Measurements from ENCODE around the gene ALKBH6.
A peak's percentile ranks its signal among the peaks of the same experiment; 100 is the strongest.

The ALKBH6 gene

DNA sequence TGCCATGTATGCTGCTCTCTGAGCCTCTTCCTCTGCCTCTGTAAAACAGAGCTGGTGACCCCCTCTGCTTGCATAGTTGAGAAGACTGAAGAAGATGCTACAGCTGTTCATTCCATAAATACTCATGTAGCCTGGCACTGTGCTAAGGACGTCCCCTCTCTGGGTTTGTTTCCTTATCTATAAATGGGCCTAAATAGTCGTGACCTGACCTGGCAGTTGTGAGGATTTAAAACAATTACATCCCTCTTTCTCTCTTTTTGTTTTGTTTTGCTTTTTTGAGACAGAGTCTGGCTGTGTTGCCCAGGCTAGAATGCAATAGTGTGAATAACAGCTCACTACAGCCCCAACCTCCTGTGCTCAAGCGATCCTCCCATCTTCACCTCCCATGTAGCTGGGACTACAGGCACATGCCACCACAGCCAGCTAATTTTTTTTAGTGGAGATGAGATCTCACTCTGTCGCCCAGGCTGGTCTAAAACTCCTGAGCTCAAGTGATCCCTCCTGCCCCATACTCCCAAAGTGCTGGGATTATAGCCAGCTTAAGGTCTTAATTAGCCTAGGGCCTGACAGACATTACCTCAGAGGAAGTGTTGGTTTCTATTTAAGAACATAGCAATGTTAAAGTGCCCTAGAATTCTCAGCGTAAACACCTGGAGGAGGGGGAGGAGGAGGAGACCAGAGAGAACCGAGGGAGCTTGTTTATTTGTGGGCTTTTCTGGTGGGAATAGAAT is 45.3 kb upstream of the ALKBH6 start:
- H4K20me1 ChIP-seq (ENCODE audit: insufficient read depth, low read length) = no peaks in the 10 kb centered on the region
- no peaks in the 10 kb centered on the region for H3F3A ChIP-seq (ENCODE audit: insufficient read depth, low read length)
- no peaks in the 10 kb centered on the region for H3K9me3 ChIP-seq (ENCODE audit: low read length)
- H3K79me2 ChIP-seq (ENCODE audit: insufficient read depth, low read length) = peaks cover 28% of the 10 kb centered on the region
- H2AFZ ChIP-seq (ENCODE audit: low read length) = no peak overlapping the region
- H3K4me3 ChIP-seq (ENCODE audit: low read depth, low read length, poor library complexity, severe bottlenecking) = no peak overlapping the region
- H3K36me3 ChIP-seq (ENCODE audit: insufficient read depth, low read length) = peaks cover 69% of the 10 kb centered on the region
- no peak for TF ChIP-seq EZH2 (IDR thresholded peaks at IDR 0.05; ENCODE audit: borderline replicate concordance, low read length)
- TF ChIP-seq, protein P1, sequence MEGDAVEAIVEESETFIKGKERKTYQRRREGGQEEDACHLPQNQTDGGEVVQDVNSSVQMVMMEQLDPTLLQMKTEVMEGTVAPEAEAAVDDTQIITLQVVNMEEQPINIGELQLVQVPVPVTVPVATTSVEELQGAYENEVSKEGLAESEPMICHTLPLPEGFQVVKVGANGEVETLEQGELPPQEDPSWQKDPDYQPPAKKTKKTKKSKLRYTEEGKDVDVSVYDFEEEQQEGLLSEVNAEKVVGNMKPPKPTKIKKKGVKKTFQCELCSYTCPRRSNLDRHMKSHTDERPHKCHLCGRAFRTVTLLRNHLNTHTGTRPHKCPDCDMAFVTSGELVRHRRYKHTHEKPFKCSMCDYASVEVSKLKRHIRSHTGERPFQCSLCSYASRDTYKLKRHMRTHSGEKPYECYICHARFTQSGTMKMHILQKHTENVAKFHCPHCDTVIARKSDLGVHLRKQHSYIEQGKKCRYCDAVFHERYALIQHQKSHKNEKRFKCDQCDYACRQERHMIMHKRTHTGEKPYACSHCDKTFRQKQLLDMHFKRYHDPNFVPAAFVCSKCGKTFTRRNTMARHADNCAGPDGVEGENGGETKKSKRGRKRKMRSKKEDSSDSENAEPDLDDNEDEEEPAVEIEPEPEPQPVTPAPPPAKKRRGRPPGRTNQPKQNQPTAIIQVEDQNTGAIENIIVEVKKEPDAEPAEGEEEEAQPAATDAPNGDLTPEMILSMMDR (IDR thresholded peaks at IDR 0.05; ENCODE audit: low read length) = no peak
- no peaks in the 10 kb centered on the region for H3K9me2 ChIP-seq (ENCODE audit: low read depth, low read length)
- no peak overlapping the region for H3K27ac ChIP-seq (ENCODE audit: low read depth, low read length, poor library complexity, severe bottlenecking)
- H3K4me2 ChIP-seq (ENCODE audit: low read length) = no peak overlapping the region
- no peak overlapping the region for H3K9ac ChIP-seq (ENCODE audit: low read length)
- no peaks in the 10 kb centered on the region for H3K27me3 ChIP-seq (ENCODE audit: insufficient read depth, low read length)
- H3K4me1 ChIP-seq (ENCODE audit: insufficient read depth, low read length, severe bottlenecking) = peaks cover 20% of the 10 kb centered on the region

DNA sequence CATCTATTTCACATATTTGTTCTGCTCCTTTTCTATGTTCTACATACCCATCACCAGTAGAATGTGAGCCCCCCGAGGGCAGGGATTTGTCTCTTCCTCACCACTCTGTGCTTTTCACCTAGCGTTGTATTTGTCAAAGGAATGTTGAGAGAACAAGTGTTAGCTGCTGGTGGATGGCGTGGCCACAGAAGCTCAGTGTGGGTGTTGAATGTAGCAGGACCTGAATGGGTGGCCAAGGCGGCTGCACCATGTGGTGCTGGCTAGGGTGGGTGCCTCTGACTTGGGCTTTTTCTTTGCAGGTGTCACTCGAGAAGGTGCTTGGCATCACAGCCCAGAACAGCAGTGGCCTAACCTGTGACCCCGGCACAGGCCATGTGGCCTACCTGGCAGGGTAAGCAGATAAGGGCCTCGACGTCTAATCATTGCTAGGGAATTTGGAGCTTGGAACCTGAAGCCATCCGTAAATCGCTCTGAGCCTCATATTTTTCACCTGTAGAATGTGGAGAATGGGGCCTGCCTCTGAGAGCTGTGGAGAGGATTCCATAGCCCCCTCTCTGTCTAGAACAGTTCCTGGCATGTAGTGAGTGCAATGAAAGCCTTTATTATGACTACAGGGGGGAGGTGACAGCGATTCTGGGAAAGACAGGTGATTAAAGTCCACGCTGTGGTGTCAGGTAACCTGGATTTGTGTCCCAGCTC is 44.6 kb upstream of the ALKBH6 start:
- H3K79me2 ChIP-seq (ENCODE audit: insufficient read depth, low read length) = peaks cover 28% of the 10 kb centered on the region
- no peak for TF ChIP-seq EZH2 (IDR thresholded peaks at IDR 0.05; ENCODE audit: borderline replicate concordance, low read length)
- TF ChIP-seq, protein P1 (IDR thresholded peaks at IDR 0.05; ENCODE audit: low read length) = no peak
- no peaks in the 10 kb centered on the region for H3K9me2 ChIP-seq (ENCODE audit: low read depth, low read length)
- H3F3A ChIP-seq (ENCODE audit: insufficient read depth, low read length) = no peaks in the 10 kb centered on the region; the same call in 1 of the 2 replicates
- H3K27me3 ChIP-seq (ENCODE audit: insufficient read depth, low read length) = no peaks in the 10 kb centered on the region
- no peaks in the 10 kb centered on the region for H3K9me3 ChIP-seq (ENCODE audit: low read length)
- peaks cover 65% of the 10 kb centered on the region for H3K36me3 ChIP-seq (ENCODE audit: insufficient read depth, low read length)
- H3K9ac ChIP-seq (ENCODE audit: low read length) = no peak overlapping the region
- H3K4me2 ChIP-seq (ENCODE audit: low read length) = no peak overlapping the region
- H2AFZ ChIP-seq (ENCODE audit: low read length) = no peak overlapping the region
- no peak overlapping the region for H3K27ac ChIP-seq (ENCODE audit: low read depth, low read length, poor library complexity, severe bottlenecking)
- no peak overlapping the region for H3K4me3 ChIP-seq (ENCODE audit: low read depth, low read length, poor library complexity, severe bottlenecking)
- no peaks in the 10 kb centered on the region for H4K20me1 ChIP-seq (ENCODE audit: insufficient read depth, low read length)
- peaks cover 20% of the 10 kb centered on the region for H3K4me1 ChIP-seq (ENCODE audit: insufficient read depth, low read length, severe bottlenecking)

DNA sequence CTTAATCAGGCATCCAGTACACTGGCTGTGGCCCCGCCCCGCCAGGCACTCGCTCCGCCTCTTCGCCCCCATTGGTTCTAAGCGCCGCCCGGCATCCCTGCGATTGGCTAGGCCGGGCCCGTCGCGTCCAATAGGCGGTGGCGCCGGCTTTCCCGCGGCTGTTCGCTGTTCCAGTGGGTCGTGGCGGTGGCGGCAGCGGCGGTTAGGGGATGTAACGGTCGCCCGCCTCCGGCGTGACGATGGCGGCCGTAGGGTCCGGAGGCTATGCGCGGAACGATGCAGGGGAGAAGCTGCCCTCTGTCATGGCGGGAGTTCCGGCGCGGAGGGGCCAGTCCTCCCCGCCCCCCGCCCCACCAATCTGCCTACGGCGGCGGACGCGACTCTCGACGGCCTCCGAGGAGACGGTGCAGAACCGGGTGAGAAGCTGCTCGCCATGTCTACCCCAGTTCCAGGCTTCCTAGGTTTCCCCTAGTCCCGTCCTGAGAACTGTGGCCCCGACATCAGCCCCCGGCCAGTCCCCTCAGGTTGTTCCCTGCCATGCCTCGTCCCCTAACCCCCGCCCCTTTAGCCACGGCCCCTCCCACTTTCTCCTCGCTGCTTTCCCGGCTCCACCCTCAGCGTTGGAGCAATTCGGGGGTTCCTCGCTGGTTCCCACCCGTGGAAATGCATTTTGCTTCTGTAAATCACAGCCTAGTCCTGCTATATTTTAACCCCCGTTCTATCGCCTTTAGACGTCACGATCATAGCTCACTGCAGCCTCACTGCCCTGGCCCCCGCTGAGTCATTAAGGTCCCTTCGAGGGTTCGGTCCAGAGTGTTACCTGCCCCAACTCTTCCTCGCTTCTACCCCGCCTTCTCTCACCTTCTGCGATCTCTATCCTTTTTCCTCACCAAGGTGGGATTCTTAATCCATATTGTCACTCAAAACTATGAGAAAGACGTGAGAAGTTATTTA is 41.0 kb upstream of the ALKBH6 start, which contains the start of gene WDR62:
WDR62 (plus strand) TSS at position 165 of the 954 bp plus-strand sequence; CDS start at position 240, 75 bp downstream.
- Histone ChIP-seq H3K4me3 (ENCODE audit: low read depth, low read length, poor library complexity, severe bottlenecking) (peak within 1 kb of the TSS; percentile 98), H3K4me1 (ENCODE audit: insufficient read depth, low read length, severe bottlenecking) (peaks cover 35% of the 10 kb centered on the region), H3K79me2 (ENCODE audit: insufficient read depth, low read length) (peaks cover 28% of the 10 kb centered on the region), H4K20me1 (ENCODE audit: insufficient read depth, low read length) (no peaks in the 10 kb centered on the region), H3K36me3 (ENCODE audit: insufficient read depth, low read length) (peaks cover 34% of the 10 kb centered on the region), H3K4me2 (ENCODE audit: low read length) (peak within 1 kb of the TSS; percentile 100), H3F3A (ENCODE audit: insufficient read depth, low read length) (peaks cover 4% of the 10 kb centered on the region; the same call in 1 of the 2 replicates), H3K9ac (ENCODE audit: low read length) (peak within 1 kb of the TSS; percentile 91), H2AFZ (ENCODE audit: low read length) (peak within 1 kb of the TSS; percentile 60; the same call in 1 of the 2 replicates), H3K9me2 (ENCODE audit: low read depth, low read length) (no peaks in the 10 kb centered on the region), H3K27me3 (ENCODE audit: insufficient read depth, low read length) (no peaks in the 10 kb centered on the region), H3K27ac (ENCODE audit: low read depth, low read length, poor library complexity, severe bottlenecking) (peak within 1 kb of the TSS; percentile 94), H3K9me3 (ENCODE audit: low read length) (no peaks in the 10 kb centered on the region)
- TF ChIP-seq EZH2 (IDR thresholded peaks at IDR 0.05; ENCODE audit: borderline replicate concordance, low read length) = no peak
- TF ChIP-seq, protein P1 (IDR thresholded peaks at IDR 0.05; ENCODE audit: low read length) = no peak

All from OCI-LY1 (cell line).